HG02610 (cell line): Measurements from ENCODE around the gene COX5A.
A peak's percentile ranks its signal among the peaks of the same experiment; 100 is the strongest.
"Not testable (repeated sequence)": the region's sequence is repeated elsewhere in the genome, so short reads cannot be mapped to it uniquely, and the experiment has no call there.

Source experiments
- ATAC-seq: cut with Tn5 transposase; IDR thresholded peaks from one replicate; pipeline ENCODE4 v1.9.1; 2021; ENCODE audit warnings: mild to moderate bottlenecking, moderate library complexity; ENCODE audit not compliant: unreplicated experiment

The COX5A gene

DNA sequence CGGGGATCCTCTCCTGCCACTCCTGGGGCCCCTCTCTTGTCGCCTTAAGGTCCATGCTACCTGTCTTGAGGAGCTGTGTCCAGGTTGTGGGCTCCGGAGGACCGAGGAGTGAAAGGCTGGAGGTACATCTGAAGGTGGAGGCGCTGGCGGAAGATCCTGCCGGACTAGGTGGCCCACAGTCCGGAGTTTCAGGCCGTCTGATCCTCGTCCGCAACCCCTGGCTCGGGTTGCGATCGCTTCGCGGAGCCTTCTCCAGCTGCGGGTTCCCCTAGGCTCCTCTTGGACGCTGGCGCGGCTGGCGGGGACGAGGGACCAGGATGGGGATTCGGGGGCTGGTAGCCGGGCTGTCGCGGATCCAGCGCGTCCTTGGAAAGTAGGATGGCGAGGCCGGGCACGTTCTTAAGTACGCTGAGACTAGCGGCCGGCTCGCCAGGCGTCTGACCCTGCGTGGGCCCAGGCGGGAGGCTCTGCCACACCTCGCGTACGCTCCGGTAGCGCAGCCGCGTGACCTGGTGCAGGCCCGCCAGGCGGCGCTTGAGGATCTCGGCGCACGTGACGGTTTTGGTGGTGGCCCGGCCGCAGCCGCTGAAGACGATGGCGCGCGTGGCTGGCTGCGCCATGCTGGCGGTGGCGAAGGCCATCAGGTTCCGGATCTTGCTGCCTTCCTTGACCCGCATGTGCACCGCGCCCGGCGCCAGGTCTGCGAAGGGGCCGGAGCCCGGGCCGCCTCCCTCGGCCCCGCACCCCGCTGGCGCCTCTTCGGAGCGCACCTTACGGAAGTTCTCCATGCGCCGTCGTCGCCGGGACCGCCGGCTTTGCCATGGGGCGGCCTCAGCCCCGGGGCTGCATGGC is 18.1 kb upstream of the COX5A start:
- peak; percentile 44 for ATAC-seq

DNA sequence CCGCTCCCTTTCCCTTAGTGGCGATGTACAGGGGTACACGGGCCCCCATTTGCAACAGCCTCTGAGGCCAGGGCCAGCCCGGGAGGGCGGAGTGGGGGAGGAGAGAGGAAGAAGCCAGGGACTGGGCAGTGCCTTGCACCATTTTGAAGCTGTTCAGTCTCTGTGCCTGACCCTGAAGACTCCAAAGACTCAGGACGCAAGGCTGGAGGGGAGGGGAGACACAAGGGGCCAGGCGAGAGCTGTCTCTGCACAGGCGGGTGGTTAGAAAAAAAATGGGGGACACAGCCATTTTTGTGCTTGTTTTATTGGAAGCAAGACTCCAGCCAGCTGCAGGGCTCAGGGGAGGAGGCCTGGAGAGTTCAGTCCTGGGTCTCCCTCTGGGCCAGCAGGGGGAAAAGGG is 17.1 kb upstream of the COX5A start:
- no peak for ATAC-seq

DNA sequence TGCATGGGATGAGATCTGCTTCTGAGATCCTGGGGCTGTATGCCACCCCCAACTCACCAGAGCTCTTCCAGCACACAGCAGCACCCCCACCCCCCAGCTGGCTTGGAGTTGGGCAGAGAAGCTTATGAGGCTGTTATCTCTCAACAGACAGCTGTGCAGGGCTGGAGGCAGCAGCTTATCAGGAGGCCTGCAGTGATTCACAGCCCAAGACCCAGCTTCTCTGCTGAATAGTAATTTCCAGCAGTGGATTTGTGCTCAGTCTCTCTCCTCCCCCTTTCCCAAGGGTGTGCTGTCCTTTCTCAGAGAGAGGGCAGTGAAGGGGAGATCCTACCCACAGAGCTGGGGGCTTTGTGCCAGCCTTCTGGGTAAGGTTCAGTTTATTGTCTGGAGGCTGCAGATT is 16.6 kb upstream of the COX5A start:
- no peak for ATAC-seq

DNA sequence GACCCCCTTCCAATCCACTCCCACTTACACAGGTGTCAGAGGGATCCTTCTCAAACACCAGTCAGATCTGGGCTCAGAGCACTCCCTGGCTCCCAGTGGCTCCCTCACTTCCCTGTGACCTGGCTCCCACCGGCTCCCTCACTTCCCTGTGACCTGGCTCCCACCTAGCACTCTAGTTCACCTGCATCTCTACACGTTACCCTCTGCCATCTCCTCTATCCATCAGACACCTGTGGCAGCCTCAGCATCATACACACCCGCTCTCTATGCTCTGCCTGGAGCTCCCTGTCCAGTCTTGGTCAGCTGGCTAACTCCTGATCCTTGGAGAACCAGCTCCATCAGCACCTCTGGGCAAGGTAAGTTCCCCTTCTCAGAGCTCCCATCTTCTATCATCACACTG is 13.1 kb upstream of the COX5A start:
- ATAC-seq, result no peak

DNA sequence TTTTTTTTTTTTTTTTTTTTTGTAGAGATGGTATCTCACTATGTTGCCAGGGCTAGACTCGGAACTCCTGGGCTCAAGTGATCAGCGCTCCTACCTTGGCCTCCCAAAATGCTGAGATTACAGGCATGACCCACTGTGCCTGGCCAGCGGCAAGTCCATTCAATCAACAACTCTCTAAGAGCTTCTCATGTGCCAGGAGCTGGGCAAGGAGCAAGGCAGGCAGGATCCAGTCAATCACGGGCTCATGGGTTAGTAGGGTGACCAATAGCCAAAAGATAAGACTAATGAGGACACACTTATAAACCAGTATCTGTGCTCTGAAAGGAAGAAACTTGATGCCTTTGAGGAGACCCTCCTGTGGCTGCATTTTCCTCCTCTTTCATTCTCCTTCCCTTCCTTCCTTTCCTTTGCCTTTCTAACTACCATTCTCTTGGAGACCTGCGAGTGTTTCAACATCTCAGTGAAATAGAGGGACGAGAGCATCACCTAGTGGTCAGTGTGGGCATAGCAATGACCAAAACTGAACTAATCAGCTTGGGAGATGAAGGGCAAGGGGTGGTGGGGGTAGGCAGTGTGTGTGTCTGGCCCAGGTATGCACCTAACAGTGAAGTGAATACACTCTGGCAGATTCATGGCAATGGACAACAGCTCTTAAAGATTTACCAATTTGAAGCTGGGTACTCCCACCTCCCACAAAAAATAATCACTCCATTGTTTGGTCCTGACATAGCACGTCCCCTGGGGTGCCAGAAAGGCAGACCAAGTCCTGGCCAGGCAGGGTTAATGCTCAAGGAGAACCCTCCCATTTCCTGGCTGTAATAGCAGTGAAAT is 12.4 kb upstream of the COX5A start:
- ATAC-seq, result no peak

DNA sequence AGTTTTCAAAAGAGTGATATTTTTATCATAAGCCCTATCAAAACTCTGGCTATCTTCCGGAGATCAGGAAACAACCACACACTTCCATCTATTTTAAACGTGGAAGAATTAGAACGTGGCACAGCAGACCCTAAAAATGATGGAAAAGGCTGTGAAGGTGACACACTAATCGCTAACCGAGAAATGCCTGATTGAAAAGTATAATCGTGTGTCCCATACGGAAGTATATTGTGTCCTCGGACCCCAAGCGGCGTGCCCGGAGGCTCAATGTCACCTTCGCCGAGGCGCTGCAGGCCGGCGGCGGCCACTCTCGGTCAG is 642 bp downstream of the COX5A start:
- ATAC-seq, result no peak

DNA sequence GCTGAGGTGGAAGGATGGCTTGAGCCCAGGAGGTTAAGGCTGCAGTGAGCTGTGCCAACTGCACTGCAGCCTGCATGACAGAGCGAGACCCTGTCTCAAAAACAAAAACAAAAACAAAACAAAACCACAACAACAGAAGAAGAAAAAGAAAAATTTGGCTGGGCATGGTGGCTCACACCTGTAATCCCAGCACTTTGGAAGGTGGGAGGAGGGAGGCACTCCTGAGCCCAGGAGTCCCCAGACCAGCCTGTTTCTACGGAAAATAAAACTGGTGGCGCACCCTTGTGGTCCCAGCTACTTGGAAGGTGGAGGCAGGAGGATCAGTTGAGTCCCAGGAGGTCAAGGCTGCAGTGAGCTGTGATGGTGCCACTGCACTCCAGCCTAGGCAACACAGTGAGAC is 2.7 kb downstream of the COX5A start:
- ATAC-seq, result not testable (repeated sequence)

DNA sequence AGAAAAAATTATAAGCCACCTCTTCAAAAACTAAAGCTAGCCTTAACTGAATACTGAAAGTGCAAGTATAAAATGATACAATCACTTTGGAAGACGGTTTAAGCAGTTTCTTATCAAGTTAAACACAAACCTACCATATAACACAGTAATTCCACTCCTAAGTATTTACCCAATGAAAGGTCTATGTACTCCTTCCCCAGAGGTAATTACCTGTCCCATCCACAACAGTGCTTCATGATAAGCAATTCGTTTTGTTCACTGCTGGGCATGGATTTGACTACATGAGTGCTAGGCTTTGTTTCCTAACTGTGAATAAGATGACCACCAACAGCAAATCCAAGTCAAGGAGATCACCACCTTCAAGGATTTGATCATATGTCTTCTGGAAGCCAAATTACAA is 4.3 kb downstream of the COX5A start:
- ATAC-seq, result no peak

DNA sequence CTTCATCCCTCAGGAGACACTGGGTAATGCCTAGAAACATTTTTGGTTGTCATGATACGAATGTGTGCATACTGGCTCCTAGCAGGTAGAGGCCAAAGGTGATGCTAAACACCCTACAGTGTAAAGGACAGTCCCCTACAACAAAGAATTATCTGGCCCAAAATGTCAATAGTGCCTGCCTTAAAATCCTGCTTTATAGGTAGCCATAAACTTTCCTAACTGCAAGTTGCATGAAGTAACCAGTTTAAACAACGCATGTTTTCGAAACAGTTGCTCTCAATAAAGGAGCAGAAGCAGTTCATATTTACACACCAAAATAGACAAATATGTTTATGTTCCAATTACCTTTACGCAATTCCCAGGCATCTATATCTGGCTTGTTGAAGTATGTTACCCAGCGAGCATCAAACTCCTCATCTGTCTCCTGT is 9.1 kb downstream of the COX5A start:
- ATAC-seq, result no peak

DNA sequence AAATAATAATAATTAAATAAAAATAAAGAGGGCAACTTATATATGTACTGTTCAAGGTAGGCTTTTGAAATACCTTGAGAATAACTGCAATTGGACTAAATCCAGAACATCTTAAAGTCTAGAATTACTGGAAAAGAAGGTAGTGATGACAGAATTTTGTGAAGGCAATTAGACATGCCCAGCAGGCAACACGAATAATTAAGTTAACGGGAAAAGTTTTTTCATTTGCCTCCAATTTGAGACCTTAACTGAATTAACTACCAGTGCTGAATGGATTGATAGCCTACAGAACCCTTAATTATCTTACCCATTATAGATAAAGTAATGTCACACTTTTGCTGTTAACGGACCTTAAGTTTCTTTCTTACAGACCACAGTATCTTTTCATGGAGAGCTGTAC is 13.3 kb downstream of the COX5A start:
- no peak for ATAC-seq

DNA sequence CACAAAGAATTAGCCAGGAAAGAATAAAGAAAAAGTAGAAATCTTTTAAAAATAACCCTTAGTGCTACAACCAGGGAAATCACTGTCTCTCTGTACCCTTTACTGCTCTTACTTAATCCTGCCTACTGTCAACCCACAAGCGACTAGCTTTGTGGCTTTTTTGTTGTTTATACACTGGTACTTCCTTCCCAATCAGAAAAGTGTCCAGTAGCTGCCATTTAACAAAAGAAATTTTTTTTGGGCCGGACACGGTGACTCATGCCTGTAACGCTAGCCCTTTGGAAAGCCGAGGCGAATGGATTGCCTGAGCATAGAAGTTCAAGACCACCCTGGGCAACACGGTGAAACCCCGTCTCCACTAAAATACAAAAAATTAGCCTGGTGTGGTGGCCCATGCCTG is 17.4 kb downstream of the COX5A start:
- no peak for ATAC-seq

DNA sequence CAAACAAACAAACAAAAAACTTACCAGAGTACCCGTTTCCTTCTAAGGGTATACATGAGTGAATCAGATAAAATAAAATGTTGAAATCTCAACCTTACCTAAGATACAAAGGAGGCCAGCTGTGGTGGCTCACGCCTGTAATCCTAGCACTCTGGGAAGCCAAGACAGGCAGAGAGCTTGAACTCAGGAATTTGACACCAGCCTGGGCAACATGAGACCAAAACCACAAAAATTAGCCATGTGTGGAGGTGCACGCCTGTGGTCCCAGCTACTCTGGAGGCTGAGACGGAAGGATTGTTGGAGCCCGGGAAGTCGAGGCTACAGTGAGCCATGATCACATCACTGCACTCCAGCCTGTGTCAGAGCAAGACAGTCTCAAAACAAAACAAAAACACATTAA is 20.2 kb downstream of the COX5A start:
- ATAC-seq, result no peak

DNA sequence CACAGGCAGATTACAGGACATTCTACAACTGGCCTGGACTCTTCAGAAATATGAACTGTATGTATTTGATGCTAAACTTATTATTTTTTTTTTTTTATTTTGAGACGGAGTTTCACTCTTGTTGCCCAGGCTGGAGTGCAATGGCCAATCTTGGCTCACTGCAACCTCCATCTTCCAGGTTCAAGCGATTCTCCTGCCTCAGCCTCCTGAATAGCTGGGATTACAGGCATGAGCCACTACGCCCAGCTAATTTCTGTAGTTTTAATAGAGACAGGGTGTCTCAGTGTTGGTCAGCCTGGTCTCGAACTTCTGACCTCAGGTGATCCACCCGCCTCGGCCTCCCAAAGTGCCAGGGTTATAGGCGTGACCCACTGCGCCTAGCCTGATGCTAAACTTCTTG is 24.1 kb downstream of the COX5A start:
- not testable (repeated sequence) for ATAC-seq

DNA sequence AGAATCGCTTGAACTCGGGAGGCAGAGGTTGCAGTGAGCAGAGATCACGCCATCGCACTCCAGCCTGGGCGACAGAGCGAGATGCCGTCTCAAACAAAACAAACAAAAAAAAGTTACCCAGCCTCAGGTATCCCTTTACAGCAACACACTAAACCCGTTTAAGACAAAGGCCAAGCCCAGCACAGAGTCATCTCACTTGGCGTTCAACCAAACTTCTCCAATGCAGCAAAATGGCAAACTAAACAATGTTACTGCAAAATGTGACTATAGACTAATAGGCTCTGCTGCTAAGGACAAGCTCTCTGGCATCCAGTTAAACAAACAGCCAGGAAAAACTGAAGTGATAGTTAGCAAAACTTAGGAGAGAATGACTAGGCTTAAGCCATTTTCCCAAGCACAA is 24.8 kb downstream of the COX5A start:
- no peak for ATAC-seq

DNA sequence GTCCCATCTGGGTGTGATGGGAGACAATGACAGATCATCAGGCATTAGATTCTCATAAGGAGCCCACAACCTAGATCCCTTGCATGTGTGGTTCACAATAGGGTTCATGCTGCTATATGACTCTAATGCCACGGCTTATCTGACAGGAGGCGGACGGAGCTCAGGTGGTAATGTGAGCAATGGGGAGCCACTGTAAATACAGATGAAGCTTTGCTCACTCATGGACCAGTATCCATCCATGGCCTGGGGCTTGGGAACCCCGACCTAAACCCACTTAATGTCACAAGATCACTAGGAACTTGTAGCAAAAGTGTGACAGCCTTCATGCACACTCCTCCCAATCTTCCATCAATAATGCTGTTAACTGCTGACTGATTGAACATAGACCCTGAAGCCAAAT is 29.2 kb downstream of the COX5A start:
- no peak for ATAC-seq

DNA sequence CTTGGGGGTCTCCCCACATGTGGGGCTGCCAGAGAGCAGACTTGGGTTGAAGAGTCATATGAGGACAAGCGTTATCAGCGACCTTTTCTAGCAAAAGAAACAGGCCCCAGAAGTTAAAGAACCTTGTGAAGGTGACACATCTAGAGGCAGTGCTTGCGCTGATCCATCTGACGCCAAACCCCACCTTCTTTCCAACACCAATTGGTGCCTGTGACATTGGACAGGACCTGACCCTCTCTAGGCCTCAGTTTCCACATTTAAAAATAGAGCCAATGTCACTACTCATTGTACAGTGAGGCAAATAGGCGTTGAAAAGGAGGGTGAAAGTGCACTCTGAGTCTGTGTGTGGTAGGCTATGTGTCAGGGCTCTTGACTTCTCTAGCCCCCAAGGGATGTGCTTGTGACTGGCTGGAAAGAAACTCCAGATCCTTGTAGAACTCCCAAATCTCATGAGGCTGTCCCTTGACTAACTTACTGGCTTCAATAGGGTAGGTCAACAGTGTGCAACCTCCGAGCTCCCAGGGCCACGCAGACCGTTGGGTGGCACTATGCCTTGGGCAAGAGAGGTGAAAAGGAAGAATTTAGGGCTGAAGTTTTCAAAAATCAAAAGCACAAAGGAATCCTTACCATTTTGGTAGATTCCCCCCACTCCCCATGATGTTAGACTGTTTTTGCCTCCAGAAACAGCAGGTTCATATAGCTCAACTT is 30.6 kb downstream of the COX5A start:
- no peak for ATAC-seq

DNA sequence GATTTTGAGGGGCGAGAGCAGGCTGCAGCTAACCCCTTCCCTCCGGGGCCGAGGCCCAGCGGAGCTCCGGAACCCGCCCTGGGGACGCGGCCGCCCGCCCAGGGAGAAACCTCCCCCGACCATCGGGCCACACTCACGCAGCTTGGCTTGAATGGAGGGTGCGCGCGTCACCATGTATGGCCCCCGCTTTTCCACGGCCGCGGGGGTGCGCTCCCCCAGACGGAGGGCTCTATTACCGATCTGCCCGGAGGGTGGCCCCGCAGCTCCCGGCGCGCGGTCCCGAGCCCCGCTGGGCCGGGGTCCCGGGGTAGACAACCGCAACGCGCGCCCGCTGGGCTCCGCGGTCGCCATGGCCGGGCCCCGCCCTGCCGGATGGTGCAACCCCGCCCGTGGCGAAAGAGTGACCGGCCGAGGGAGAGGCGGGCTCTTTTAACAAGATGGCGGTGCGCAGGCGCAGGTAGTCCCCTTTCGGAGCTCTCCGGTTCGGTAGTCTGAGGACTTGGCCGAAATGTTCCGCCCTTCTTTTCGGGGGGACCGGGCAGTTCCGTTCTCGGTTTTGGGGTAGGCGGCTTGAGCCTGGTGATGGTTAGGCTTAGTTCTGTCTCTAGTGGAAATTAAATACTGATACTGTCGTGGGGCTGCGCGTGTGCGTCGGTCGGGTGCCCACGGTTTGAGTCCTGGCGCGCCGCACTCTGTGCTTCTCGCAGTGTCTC is 31.3 kb downstream of the COX5A start, which contains the start of gene FAM219B:
Gene FAM219B, minus strand, starts transcription at position 402 of the 713 bp plus-strand sequence. Its CDS starts 51 bp downstream, at position 351.
- ATAC-seq, result peak; percentile 75

DNA sequence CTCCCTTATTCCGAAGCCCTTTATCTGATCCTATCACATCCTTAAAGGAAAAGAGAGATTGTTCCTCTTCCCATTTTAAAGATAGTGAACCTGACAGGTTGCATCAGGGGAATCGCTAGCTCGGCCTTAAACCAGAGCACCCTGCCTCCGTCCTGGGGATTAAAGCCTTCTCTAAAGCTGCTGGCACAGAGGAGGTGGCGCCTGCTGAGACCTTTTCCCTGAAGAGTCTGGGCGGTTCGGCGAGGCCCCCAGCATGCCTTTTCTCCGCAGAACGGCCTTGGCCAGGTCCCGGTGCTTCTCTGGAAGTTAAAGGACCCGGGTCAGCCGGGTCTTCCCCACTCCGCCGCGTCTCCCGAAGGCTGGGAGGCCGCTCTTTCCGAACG is 31.8 kb downstream of the COX5A start:
- peak; percentile 20 for ATAC-seq

DNA sequence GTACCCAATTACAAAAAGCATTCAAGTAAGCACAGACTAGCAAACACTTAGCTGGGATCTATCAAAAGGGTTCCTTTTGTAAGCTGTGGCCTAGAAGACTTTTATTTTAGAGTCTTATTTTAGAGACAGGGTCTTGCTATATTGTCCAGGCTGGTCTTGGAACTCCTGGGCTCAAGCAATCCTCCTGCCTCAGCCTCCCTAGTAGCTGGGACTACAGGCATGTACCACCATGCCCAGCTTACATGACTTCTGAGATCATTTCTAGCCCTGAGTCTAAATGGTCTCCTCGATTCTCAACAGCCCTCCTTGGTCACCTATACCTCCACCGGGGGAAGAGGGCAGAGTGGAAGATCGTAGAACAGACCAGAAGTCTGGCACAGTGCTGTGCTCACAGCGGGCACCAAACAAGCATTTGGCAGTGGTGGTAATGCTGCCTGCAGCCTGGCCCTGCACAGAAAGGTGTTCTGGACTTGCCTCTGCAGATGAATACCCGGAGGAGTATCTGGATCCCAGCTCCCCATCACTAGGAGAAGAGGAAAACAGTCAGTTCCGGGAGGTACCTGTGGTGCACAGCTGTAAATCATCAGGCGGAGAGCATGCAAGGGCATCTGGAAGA is 33.6 kb downstream of the COX5A start:
- ATAC-seq, result no peak

DNA sequence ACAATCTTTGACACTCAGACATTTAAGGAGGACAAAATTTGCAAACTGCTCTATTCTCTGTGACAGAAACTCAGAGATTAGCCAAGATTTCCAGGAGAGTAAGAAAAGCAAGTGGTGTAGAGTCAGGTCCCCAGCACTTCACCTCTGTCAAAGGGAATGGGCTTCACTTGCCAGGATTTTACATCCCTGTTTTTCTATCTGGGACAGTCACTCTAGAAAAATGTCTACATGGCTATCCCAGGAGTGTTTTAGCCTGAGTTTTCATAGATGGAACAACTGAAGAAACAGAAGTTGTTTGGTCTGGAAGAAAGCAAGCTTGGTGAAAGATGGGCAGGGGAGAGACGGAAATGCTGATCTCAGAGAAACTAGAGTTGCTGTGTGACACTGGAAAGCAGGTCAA is 34.2 kb downstream of the COX5A start:
- ATAC-seq, result no peak
